CD14-positive monocyte (primary cell): Measurements from ENCODE around the gene CATSPERE. TPM values are rescaled to one million over a fixed set of nuclear protein-coding genes. Genes with fewer than 3 reads are reported as not detected.

ENCODE experiments used
- DNase-seq, 3 donors: peaks; one replicate each; pipeline ENCODE4 v3.0.0-alpha.2; 2011 to 2022
- H2AFZ ChIP-seq: 2 replicates; pipeline ENCODE4 v1.6.0; 2012; ENCODE audit warnings: mild to moderate bottlenecking, low read depth, low read length, inconsistent platforms; ENCODE audit not compliant: insufficient read depth, poor library complexity, severe bottlenecking
- H3K27ac ChIP-seq, 2 donors: 1 replicate in 1 of 2; 2 replicates in 1 of 2; pipeline ENCODE4 v1.5.1; 2012 to 2013; ENCODE audit warnings: low read length in 2 of 2, control low read depth in 1 of 2, inconsistent platforms in 1 of 2, low read depth in 1 of 2, mild to moderate bottlenecking in 1 of 2
- H3K27me3 ChIP-seq, 2 donors: one replicate each; pipeline versions ENCODE4 v1.6.0 to v1.6.1; 2011 to 2013; ENCODE audit warnings: low read length in 2 of 2; ENCODE audit not compliant: control insufficient read depth in 2 of 2, insufficient read depth in 2 of 2
- H3K36me3 ChIP-seq, 2 donors: replicated peaks in 1 of 2; 1 replicate in 1 of 2; 2 replicates in 1 of 2; pipeline versions ENCODE4 v1.5.1 to v1.6.1; 2012 to 2013; ENCODE audit warnings: low read length in 2 of 2, control low read depth in 1 of 2, inconsistent platforms in 1 of 2, mild to moderate bottlenecking in 1 of 2; ENCODE audit not compliant: insufficient read depth in 2 of 2, control insufficient read depth in 1 of 2
- H3K4me1 ChIP-seq, 2 donors: 1 replicate in 1 of 2; 2 replicates in 1 of 2; pipeline versions ENCODE4 v1.5.1 to v1.6.1; 2012 to 2013; ENCODE audit warnings: low read length in 2 of 2, control low read depth in 1 of 2, inconsistent platforms in 1 of 2, mild to moderate bottlenecking in 1 of 2, moderate library complexity in 1 of 2; ENCODE audit not compliant: insufficient read depth in 2 of 2, control insufficient read depth in 1 of 2
- H3K4me2 ChIP-seq: replicated peaks from 2 replicates; pipeline ENCODE3; 2012; ENCODE audit warnings: low read length, moderate library complexity, mild to moderate bottlenecking; ENCODE audit not compliant: poor library complexity, severe bottlenecking; ENCODE audit errors: extremely low read depth
- H3K4me3 ChIP-seq, 3 experiments: fragments of 200-600 bp in 1 of 3; sonication (generic) in 1 of 3; replicated peaks in 1 of 3; 1 replicate in 2 of 3; 2 replicates in 1 of 3; pipeline ENCODE4 v1.5.1; 2011 to 2013; ENCODE audit warnings: low read length in 3 of 3, mild to moderate bottlenecking in 3 of 3, control low read depth in 2 of 3, low read depth in 2 of 3, inconsistent platforms in 1 of 3, moderate library complexity in 1 of 3
- H3K79me2 ChIP-seq: 2 replicates; pipeline ENCODE4 v1.6.0; 2012; ENCODE audit warnings: mild to moderate bottlenecking, control low read depth, inconsistent platforms, low read length, moderate library complexity; ENCODE audit not compliant: insufficient read depth
- H3K9ac ChIP-seq: 2 replicates; pipeline ENCODE4 v1.6.0; 2017; ENCODE audit warnings: low read length, mild to moderate bottlenecking; ENCODE audit not compliant: insufficient read depth, poor library complexity, severe bottlenecking
- H3K9me3 ChIP-seq, 2 donors: replicated peaks in 1 of 2; 1 replicate in 1 of 2; 2 replicates in 1 of 2; pipeline versions ENCODE4 v1.5.1 to v1.6.1; 2012 to 2013; ENCODE audit warnings: low read length in 2 of 2, control low read depth in 1 of 2; ENCODE audit not compliant: control insufficient read depth in 1 of 2, insufficient read depth in 1 of 2
- H4K20me1 ChIP-seq: 2 replicates; pipeline ENCODE4 v1.6.0; 2012; ENCODE audit warnings: mild to moderate bottlenecking, low read length, control low read depth, moderate library complexity; ENCODE audit not compliant: insufficient read depth
- H3K27ac Mint-ChIP-seq, 7 donors: one replicate each; pipeline ENCODE4 v1.8.0; 2020; ENCODE audit warnings: mild to moderate bottlenecking in 7 of 7, mixed read lengths in 7 of 7, moderate library complexity in 6 of 7, inconsistent platforms in 2 of 7
- H3K27me3 Mint-ChIP-seq, 3 donors: one replicate each; pipeline ENCODE4 v1.8.0; 2021 to 2022; ENCODE audit warnings: low read depth in 3 of 3, mild to moderate bottlenecking in 3 of 3, mixed read lengths in 3 of 3, moderate library complexity in 3 of 3, inconsistent platforms in 1 of 3
- H3K36me3 Mint-ChIP-seq, 2 donors: one replicate each; pipeline ENCODE4 v1.8.0; 2020; ENCODE audit warnings: mixed read lengths in 2 of 2, inconsistent platforms in 1 of 2, mild to moderate bottlenecking in 1 of 2
- H3K4me1 Mint-ChIP-seq: one replicate; pipeline ENCODE4 v1.8.0; 2020; ENCODE audit warnings: mild to moderate bottlenecking, mixed read lengths
- H3K4me3 Mint-ChIP-seq, 2 donors: one replicate each; pipeline ENCODE4 v1.8.0; 2020; ENCODE audit warnings: mild to moderate bottlenecking in 2 of 2, mixed read lengths in 2 of 2, moderate library complexity in 1 of 2
- H3K9me3 Mint-ChIP-seq, 7 donors: one replicate each; pipeline ENCODE4 v1.8.0; 2020 to 2022; ENCODE audit warnings: mixed read lengths in 7 of 7, mild to moderate bottlenecking in 6 of 7, moderate library complexity in 6 of 7, inconsistent platforms in 2 of 7
- CTCF ChIP-seq: fragments of 200-600 bp; IDR thresholded peaks from one replicate; pipeline ENCODE4 v1.8.0; 2022; ENCODE audit warnings: antibody characterized with exemption, mild to moderate bottlenecking
- WGBS: methylation state at CpG from one replicate; pipeline ENCODE4 v1.1.5; 2013; ENCODE audit warnings: missing lambda C conversion rate; ENCODE audit not compliant: insufficient coverage; 5-methylcytosine and 5-hydroxymethylcytosine counted together
- intact Hi-C, 2 donors: fragments of 100-400 bp; cut with micrococcal nuclease; formaldehyde crosslinking; loops; one replicate each; pipeline versions ENCODE4 v1.15.0 to v1.15.1; 2023
- polyA plus RNA-seq, 3 donors: library from polyadenylated mRNA; depleted of rRNA in 1 of 3; unstranded in 2 of 3; stranded (reverse) in 1 of 3; fragments of 300-500 nt in 2 of 3; fragments of >200 nt in 1 of 3; fragmentation: Illumina TruSeq in 2 of 3; gene quantifications; 1 replicate in 2 of 3; 2 replicates in 1 of 3; pipeline ENCODE4 v1.2.3, GENCODE V29; 2012 to 2021

Gene CATSPERE
- polyA plus RNA-seq, 3 donors, result 0.63 TPM; not detected in 2

DNA sequence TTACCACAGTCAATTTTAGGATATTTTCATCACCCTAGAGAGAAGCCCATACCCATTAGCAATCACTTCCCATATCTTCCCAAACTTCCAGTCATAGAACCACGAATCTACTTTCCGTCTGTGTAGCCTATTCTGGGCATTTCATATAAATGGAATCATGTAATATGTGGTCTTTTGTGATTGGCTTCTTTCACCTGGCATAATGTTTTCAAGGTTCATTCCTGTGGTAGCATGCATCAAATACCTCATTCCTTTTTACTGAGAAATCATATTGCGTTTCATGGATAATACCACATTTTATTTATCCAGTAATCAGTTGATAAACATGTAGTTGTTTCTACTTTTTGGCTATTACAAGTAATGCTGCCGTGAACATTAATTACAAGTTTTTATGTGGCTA lies 213.4 kb downstream of the CATSPERE start:
- peaks cover 0 to 5% (median 5%) of the 10 kb centered on the region in 7 donors for H3K9me3 Mint-ChIP-seq
- H3K36me3 Mint-ChIP-seq, result peaks cover 29 to 41% of the 10 kb centered on the region in 2 donors
- H3K79me2 ChIP-seq, result peaks cover 88% of the 10 kb centered on the region
- no peak for TF ChIP-seq CTCF
- WGBS, result no CpG with 5 or more reads among the region's 4 CpGs
- intact Hi-C loops, result no loop called here
- H3K4me2 ChIP-seq, result no peak overlapping the region
- peaks cover 26% of the 10 kb centered on the region for H4K20me1 ChIP-seq
- H3K4me1 Mint-ChIP-seq, result peaks cover 11% of the 10 kb centered on the region
- DNase-seq, result no peak
- peaks cover 0 to 1% (median 0%) of the 10 kb centered on the region in 3 donors for H3K27me3 Mint-ChIP-seq
- no peaks in the 10 kb centered on the region for H3K4me1 ChIP-seq
- peaks cover 7 to 35% of the 10 kb centered on the region in 2 donors for H3K36me3 ChIP-seq
- H2AFZ ChIP-seq, result no peak overlapping the region
- no peak overlapping the region for H3K4me3 Mint-ChIP-seq
- H3K9me3 ChIP-seq, result peaks cover 0 to 3% of the 10 kb centered on the region in 2 donors
- no peak overlapping the region for H3K9ac ChIP-seq
- H3K27me3 ChIP-seq, result no peaks in the 10 kb centered on the region
- no peak overlapping the region for H3K27ac Mint-ChIP-seq
- no peak overlapping the region for H3K4me3 ChIP-seq
- no peak overlapping the region for H3K27ac ChIP-seq

DNA sequence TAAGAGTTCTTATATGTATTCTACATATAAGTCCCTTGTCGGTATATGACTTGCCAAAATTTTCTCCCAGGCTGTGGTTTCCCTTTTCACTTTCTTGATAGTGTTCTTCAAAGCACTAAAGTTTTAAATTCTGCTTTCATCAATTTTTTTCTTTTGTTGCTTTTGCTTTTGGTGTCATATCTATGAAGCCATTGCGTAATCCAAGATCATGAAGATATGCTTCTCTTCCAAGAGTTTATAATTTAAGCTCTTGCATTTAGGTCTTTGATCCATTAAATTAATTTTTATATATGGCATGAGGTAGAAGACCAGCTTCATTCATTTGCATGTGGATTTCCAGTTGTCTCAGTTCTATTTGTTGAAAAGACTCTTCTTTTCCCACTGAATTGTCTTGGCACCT lies 214.1 kb downstream of the CATSPERE start:
- peaks cover 29 to 44% of the 10 kb centered on the region in 2 donors for H3K36me3 Mint-ChIP-seq
- DNase-seq, result no peak
- H3K27me3 Mint-ChIP-seq, result peaks cover 0 to 1% (median 0%) of the 10 kb centered on the region in 3 donors
- Histone ChIP-seq H3K4me3 (no peak overlapping the region), H3K36me3 (peaks cover 2 to 29% of the 10 kb centered on the region in 2 donors), H3K4me1 (no peaks in the 10 kb centered on the region), H3K4me2 (no peak overlapping the region), H3K79me2 (peaks cover 85% of the 10 kb centered on the region), H2AFZ (no peak overlapping the region), H3K9ac (no peak overlapping the region), H3K9me3 (no peaks in the 10 kb centered on the region), H4K20me1 (peaks cover 26% of the 10 kb centered on the region), H3K27ac (no peak overlapping the region), H3K27me3 (no peaks in the 10 kb centered on the region)
- peaks cover 11% of the 10 kb centered on the region for H3K4me1 Mint-ChIP-seq
- no peak for TF ChIP-seq CTCF
- no CpG with 5 or more reads among the region's 2 CpGs for WGBS
- intact Hi-C loops, result no loop called here
- peak overlapping the region in 1 of 7 donors; percentile 13 for H3K27ac Mint-ChIP-seq
- no peak overlapping the region for H3K4me3 Mint-ChIP-seq
- H3K9me3 Mint-ChIP-seq, result peaks cover 0 to 3% (median under 1%) of the 10 kb centered on the region in 7 donors
